Breast epithelium (tissue), 3 donors: ENCODE data around the gene TRPT1.

Experiments
- CTCF ChIP-seq, 3 donors: fragments of 450-650 bp; IDR thresholded peaks; one replicate each; pipeline ENCODE4 v1.5.1; 2016 to 2017; ENCODE audit warnings: antibody characterized with exemption in 3 of 3, mild to moderate bottlenecking in 3 of 3, moderate library complexity in 3 of 3
- POLR2A ChIP-seq: fragments of 450-650 bp; IDR thresholded peaks from one replicate; pipeline ENCODE4 v1.6.1; 2016; ENCODE audit warnings: antibody characterized with exemption, mild to moderate bottlenecking, moderate library complexity
- POLR2AphosphoS5 ChIP-seq, 3 donors: sonication (generic); formaldehyde crosslinking; IDR thresholded peaks; one replicate each; pipeline ENCODE4 v1.6.1; 2017; ENCODE audit warnings: antibody characterized with exemption in 3 of 3

GRCh38 chr11:64224891-64225607, 937 bp downstream of the TRPT1 start:
- TF ChIP-seq CTCF (IDR thresholded peaks at IDR 0.05) (no peak), POLR2A (no peak), POLR2AphosphoS5 (IDR thresholded peaks at IDR 0.05) (no peak)
